Measurements from ENCODE around the gene CNTFR. TPM values are rescaled to one million over a fixed set of nuclear protein-coding genes. Genes with fewer than 3 reads are reported as not detected.

Gene CNTFR
- total RNA-seq, 1 experiment from 2014 or later: 2.7 TPM

GRCh38 chr9:34636791-34637355 is 47.3 kb upstream of the CNTFR start:
- no peaks in the 10 kb centered on the region for H3K36me3 ChIP-seq (ENCODE audit: control insufficient read depth, insufficient read depth, low read length)
- peak overlapping the region; percentile 70 to 94 for H3K4me3 ChIP-seq (ENCODE audit: low read depth in 2 of 2, low read length in 2 of 2)
- H3K9me3 ChIP-seq (ENCODE audit: control insufficient read depth, insufficient read depth, low read depth, low read length): no peaks in the 10 kb centered on the region
- ATAC-seq: no peak; the same call in 1 of the 2 replicates
- TF ChIP-seq REST (IDR thresholded peaks at IDR 0.05; ENCODE audit: insufficient read depth in 1 of 2, low read depth in 2 of 2, low read length in 1 of 2) (no peak), POLR2AphosphoS5 (IDR thresholded peaks at IDR 0.05; ENCODE audit: low read depth, low read length) (no peak), TCF7L2 (IDR thresholded peaks at IDR 0.05; ENCODE audit: low read depth, low read length) (no peak), SIN3A (IDR thresholded peaks at IDR 0.05; ENCODE audit: borderline replicate concordance, insufficient read depth, low read depth, low read length) (no peak), CTCF (IDR thresholded peaks at IDR 0.05) (no peak)
- H3K4me1 ChIP-seq (ENCODE audit: control insufficient read depth, insufficient read depth, low read length): peaks cover 13% of the 10 kb centered on the region
- in situ Hi-C loops (cut with HindIII; ENCODE audit: low pct_unique_long_range_greater_than_20kb, low sequenced_read_pairs): no loop called here
- CTCF ChIA-PET: interaction anchor here (0.6 to 1.1 kb wide), 2 partner anchors 10 to 268 kb away, joined by 4 to 5 read pairs; partner anchors contain the start of gene GALT
- no peaks in the 10 kb centered on the region for H3K27me3 ChIP-seq (ENCODE audit: control insufficient read depth, insufficient read depth, low read length)
- intact Hi-C loops (cut with micrococcal nuclease; ENCODE audit: unreplicated experiment): no loop called here
- peak overlapping the region; percentile 98 for H3K27ac ChIP-seq (ENCODE audit: low read length)
- no TSS peak for BruUV-seq (replicated peaks)
- POLR2A ChIA-PET: interaction anchor here (0.6 to 1.7 kb wide), 2 partner anchors 8 to 28 kb away, joined by 4 to 5 read pairs; no protein-coding TSS in a partner anchor
- no peak for DNase-seq (ENCODE audit: low read depth, low spot score)

GRCh38 chr9:34635556-34635955 is 46.0 kb upstream of the CNTFR start:
- H3K27me3 ChIP-seq (ENCODE audit: control insufficient read depth, insufficient read depth, low read length): no peaks in the 10 kb centered on the region
- ATAC-seq (no peak), DNase-seq (ENCODE audit: low read depth, low spot score) (no peak)
- no peak overlapping the region for H3K4me3 ChIP-seq (ENCODE audit: low read depth in 2 of 2, low read length in 2 of 2)
- no peak for TF ChIP-seq SIN3A (IDR thresholded peaks at IDR 0.05; ENCODE audit: borderline replicate concordance, insufficient read depth, low read depth, low read length)
- no peak for TF ChIP-seq TCF7L2 (IDR thresholded peaks at IDR 0.05; ENCODE audit: low read depth, low read length)
- TF ChIP-seq POLR2AphosphoS5 (IDR thresholded peaks at IDR 0.05; ENCODE audit: low read depth, low read length): no peak
- TF ChIP-seq REST (IDR thresholded peaks at IDR 0.05; ENCODE audit: insufficient read depth in 1 of 2, low read depth in 2 of 2, low read length in 1 of 2): no peak
- intact Hi-C loops (cut with micrococcal nuclease; ENCODE audit: unreplicated experiment) (no loop called here), in situ Hi-C loops (cut with HindIII; ENCODE audit: low pct_unique_long_range_greater_than_20kb, low sequenced_read_pairs) (no loop called here)
- BruUV-seq (replicated peaks): no TSS peak
- peaks cover 13% of the 10 kb centered on the region for H3K4me1 ChIP-seq (ENCODE audit: control insufficient read depth, insufficient read depth, low read length)
- H3K36me3 ChIP-seq (ENCODE audit: control insufficient read depth, insufficient read depth, low read length): no peaks in the 10 kb centered on the region
- ChIA-PET POLR2A (interaction anchor here (0.7 kb wide), 1 partner anchor 23 kb away, joined by 9 read pairs; no protein-coding TSS in a partner anchor), CTCF (no interaction called here)
- no peak overlapping the region for H3K27ac ChIP-seq (ENCODE audit: low read length)
- no peaks in the 10 kb centered on the region for H3K9me3 ChIP-seq (ENCODE audit: control insufficient read depth, insufficient read depth, low read depth, low read length)
